ENCODE measurements around the gene RDH13.
"Not testable (repeated sequence)": the region's sequence is repeated elsewhere in the genome, so short reads cannot be mapped to it uniquely, and the experiment has no call there.

Gene RDH13

DNA sequence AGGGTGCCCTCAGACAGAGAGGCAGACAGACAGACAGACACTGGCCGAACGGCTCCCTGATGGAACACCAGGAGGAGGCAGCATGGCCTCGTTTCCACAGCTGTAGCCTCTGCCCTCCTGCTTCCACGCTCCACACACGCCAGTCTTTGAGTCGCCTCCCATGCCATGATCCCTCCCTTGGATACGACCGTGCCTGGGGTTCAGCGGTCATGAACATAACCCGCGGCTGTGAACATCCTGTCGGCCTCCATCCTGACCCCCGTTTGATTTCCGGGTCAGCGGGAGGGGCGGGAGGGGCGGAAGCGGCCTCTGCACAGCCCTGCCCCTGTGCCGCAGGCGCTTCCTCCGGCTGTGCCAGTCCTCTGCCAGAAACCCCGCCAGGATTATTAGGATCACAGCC, 48.2 kb downstream of the RDH13 start:
- DNase-seq (ENCODE audit: low spot score) = peak; percentile 5

- DNase-seq (ENCODE audit: low spot score) = no peak
Observed at GRCh38 chr19:55013596-55013995, 49.4 kb downstream of the RDH13 start.

DNA sequence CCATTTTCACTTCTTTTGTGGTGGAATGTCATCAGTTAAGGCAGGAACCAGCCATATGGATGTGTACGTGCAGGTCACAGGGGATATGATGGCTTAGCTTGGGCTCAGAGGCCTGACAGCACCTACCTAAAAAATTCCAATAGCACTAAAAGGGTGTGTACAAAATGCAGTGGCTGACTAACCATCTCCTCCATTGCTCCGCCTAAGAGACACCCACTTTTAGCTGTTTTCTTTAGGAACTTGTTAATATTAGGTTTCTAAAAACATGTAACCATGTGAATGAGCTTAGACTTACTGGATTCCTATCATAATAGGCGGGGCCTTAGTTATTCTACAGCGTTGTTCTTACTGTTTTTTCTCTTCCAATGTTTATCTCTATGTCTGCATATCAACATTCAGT, 50.6 kb downstream of the RDH13 start:
- no peak for DNase-seq (ENCODE audit: low spot score)

DNA sequence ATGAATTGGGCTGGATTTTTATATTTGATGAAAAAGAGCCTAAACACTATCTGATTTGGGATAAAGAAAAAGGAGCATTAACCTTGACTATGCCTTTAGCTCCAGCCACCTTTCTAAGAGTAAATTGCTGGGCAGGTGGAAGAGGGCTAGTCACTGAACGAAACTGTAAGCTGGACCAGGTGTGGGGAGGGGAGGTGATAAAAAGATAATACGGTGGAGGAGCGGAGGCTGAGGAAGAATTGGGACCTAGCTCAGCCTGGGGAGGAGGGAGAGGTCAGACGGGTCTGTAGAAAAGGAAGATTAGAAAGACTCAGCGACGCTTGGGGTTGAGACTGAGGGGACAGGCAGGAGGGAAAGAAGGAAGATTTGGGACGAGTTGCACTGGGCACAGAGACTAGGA, 52.4 kb downstream of the RDH13 start:
- not testable (repeated sequence) for DNase-seq (ENCODE audit: low spot score)

GRCh38 chr19:55008781-55009180, 54.2 kb downstream of the RDH13 start:
- not testable (repeated sequence) for DNase-seq (ENCODE audit: low spot score)

GRCh38 chr19:55008189-55008588, 54.8 kb downstream of the RDH13 start:
- not testable (repeated sequence) for DNase-seq (ENCODE audit: low spot score)

- not testable (repeated sequence) for DNase-seq (ENCODE audit: low spot score)
Observed at GRCh38 chr19:55007537-55007936, 55.4 kb downstream of the RDH13 start.

DNA sequence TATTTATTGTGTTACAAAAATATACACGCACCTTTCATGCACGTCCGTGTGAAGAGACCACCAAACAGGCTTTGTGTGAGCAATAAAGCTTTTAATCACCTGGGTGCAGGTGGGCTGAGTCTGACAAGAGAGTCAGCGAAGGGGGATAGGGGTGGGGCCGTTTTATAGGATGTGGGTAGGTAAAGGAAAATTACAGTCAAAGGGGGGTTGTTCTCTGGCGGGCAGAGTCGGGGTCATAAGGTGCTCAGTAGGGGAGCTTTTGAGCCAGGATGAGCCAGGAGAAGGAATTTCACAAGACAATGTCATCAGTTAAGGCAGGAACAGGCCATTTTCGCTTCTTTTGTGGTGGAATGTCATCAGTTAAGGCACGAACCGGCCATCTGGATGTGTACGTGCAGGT, 56.2 kb downstream of the RDH13 start:
- not testable (repeated sequence) for DNase-seq (ENCODE audit: low spot score)

GRCh38 chr19:55005684-55006488, 57.1 kb downstream of the RDH13 start:
- peak; percentile 90 for DNase-seq (ENCODE audit: low spot score)

GRCh38 chr19:55000761-55001160, 62.2 kb downstream of the RDH13 start:
- DNase-seq (ENCODE audit: low spot score) = no peak

- not testable (repeated sequence) for DNase-seq (ENCODE audit: low spot score)
Observed at GRCh38 chr19:54998751-54999239, 64.2 kb downstream of the RDH13 start.

GRCh38 chr19:54995561-54995960, 67.4 kb downstream of the RDH13 start:
- no peak for DNase-seq (ENCODE audit: low spot score)
